BLaER1 treated with 17β-estradiol and CSF1 and Interleukin-3, amounts not matched to agents 10 nM and 100 nM (cell line): ENCODE measurements around the gene PIP5K1B.

Experiments used
- H3K27ac ChIP-seq, 11 experiments: shearing (Covaris generic); formaldehyde crosslinking; 2 replicates each; pipeline ENCODE4 v1.8.1; 2022
- H3K27me3 ChIP-seq, 11 experiments: shearing (Covaris generic); formaldehyde crosslinking; 2 replicates each; pipeline ENCODE4 v1.8.1; 2022
- H3K36me3 ChIP-seq, 11 experiments: shearing (Covaris generic); formaldehyde crosslinking; 2 replicates each; pipeline ENCODE4 v1.8.1; 2022
- H3K4me1 ChIP-seq, 10 experiments: shearing (Covaris generic); formaldehyde crosslinking; 2 replicates each; pipeline ENCODE4 v1.8.1; 2022
- H3K4me2 ChIP-seq, 11 experiments: shearing (Covaris generic); formaldehyde crosslinking; 2 replicates each; pipeline ENCODE4 v1.8.1; 2022
- H3K4me3 ChIP-seq, 10 experiments: shearing (Covaris generic); formaldehyde crosslinking; 2 replicates each; pipeline ENCODE4 v1.8.1; 2022
- H3K9ac ChIP-seq, 11 experiments: shearing (Covaris generic); formaldehyde crosslinking; 2 replicates each; pipeline ENCODE4 v1.8.1; 2022
- H3K9me3 ChIP-seq, 11 experiments: shearing (Covaris generic); formaldehyde crosslinking; replicated peaks in 1 of 11; 2 replicates each; pipeline ENCODE4 v1.8.1; 2022
- H4K20me1 ChIP-seq, 11 experiments: shearing (Covaris generic); formaldehyde crosslinking; 2 replicates each; pipeline ENCODE4 v1.8.1; 2022
- Cebpa-rat ChIP-seq, 11 experiments: shearing (Covaris generic); IDR thresholded peaks; 2 replicates each; pipeline ENCODE4 v1.8.1; 2022

Gene PIP5K1B

DNA sequence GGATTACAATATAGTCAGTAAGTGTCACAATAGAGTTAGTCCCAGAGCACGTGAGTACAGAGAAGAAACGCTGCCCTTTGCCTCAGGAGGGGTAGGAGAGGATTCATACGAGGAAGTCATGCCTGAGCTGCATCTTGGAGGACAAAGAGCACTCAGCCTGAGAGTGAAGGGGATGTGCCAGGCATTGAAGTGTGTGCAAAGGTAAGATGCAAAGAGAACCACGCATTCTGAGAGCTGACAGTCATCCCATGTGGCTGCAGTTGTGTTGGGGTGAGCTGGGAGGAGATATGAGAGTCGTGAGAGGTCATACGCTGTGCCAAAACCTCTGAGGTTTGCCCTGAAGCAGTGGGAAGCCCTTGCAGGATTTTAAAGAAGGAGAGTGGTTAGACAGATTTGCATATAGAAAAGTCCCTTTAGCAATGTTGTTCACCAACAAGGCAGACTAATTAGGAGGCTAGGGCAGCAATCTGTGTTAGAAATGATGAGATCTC is 97.5 kb downstream of the PIP5K1B start:
- Histone ChIP-seq H3K27ac (no peak overlapping the region), H3K36me3 (no peaks in the 10 kb centered on the region), H3K9ac (no peak overlapping the region), H3K4me2 (peak overlapping the region in 2 of 11 experiments; percentile 13; a peak in 3 of 22 replicates), H3K27me3 (no peaks in the 10 kb centered on the region), H3K4me3 (no peak overlapping the region), H3K4me1 (peaks cover 8 to 28% (median 21%) of the 10 kb centered on the region in 10 experiments; a peak in 19 of 20 replicates), H3K9me3 (no peaks in the 10 kb centered on the region), H4K20me1 (no peaks in the 10 kb centered on the region)
- no peak for TF ChIP-seq Cebpa-rat (IDR thresholded peaks at IDR 0.05)

DNA sequence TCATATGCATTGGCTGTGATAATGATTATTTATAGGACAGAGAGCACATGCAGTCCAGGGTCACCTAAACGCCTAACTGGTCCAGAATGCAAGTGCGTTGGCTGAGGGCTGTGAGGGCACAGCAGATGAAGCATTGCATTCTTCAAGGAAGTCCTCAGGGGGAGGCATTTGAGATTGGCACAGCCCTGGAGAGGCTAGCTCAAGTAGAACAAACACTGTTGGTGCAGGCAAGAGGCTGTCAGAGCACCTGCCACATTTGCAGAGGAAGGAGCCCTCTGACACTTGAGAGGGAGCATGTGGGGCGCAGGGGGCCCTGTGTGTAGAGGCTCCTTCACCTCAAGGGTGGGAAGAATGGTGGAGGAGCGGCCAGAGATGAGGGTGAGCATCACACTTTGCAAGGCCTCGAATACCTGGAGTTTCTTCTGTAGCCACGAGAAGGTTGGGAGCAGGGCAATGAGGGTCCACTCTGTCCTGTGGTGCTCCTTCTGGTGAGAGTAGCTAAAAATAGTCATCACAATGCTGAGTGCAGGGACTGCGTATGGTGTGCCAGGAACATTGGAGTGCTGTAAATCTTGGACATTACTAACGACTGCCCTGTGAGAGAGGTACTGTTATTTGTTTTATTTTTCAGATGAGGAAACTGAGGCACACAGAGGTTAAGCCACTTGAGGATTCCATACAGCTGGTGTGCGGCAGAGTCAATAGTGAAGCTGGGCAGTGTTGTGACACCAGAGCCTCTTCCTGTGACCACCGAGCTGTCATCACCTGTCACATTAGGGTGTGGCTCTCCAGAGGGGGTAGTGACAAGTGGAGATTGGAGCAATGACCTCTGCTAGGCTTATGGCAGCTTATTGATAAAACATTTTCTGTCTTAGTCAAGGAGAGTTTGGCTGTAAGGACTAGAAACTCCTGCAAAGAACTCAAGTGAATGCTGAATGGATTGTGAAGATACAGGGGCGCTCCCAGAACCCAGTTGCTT is 100.2 kb downstream of the PIP5K1B start:
- no peaks in the 10 kb centered on the region for H3K27me3 ChIP-seq
- no peak overlapping the region for H3K9ac ChIP-seq
- no peaks in the 10 kb centered on the region for H4K20me1 ChIP-seq
- H3K27ac ChIP-seq, result no peak overlapping the region
- no peak overlapping the region for H3K4me3 ChIP-seq
- H3K9me3 ChIP-seq, result no peaks in the 10 kb centered on the region
- H3K4me2 ChIP-seq, result peak overlapping the region in 9 of 11 experiments; percentile 10 to 56 (median 37); a peak in 10 of 22 replicates
- no peaks in the 10 kb centered on the region for H3K36me3 ChIP-seq
- TF ChIP-seq Cebpa-rat (IDR thresholded peaks at IDR 0.05), result no peak
- peaks cover 8 to 28% (median 21%) of the 10 kb centered on the region in 10 experiments; a peak in 19 of 20 replicates for H3K4me1 ChIP-seq

DNA sequence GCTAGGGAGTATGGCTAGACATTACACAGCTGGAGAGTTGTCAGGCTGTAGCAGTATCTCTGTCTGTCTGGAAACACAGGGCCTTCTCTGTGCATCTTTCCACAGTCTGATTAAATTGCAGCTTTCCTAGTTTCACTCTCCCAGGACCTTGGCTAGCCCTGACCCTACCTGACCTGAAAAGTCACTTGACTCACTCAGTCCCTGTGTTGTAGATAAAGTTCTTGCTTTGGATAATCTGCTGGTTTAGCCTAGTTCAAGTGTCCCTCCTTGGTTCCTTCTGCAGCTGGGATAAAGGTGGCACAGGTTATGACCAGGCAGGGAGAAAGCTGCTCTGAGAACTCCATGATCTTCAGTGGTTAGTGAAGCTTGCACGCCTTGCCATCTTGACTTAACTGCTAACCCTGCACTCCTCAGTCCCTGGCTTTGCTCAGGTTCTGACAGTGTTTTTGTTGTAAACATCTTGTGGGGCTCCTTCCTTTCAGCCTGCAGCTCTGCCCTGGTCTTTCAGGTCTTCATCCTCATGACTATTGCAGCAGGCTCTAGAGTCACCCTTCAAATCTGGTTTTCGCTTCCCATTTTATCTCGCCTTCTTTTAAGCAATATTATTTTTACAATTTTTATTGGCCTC is 101.0 kb downstream of the PIP5K1B start:
- Histone ChIP-seq H3K4me3 (no peak overlapping the region), H3K4me2 (peak overlapping the region in 10 of 11 experiments; percentile 10 to 56 (median 36); a peak in 17 of 22 replicates), H3K9me3 (no peaks in the 10 kb centered on the region), H3K9ac (no peak overlapping the region), H3K36me3 (no peaks in the 10 kb centered on the region), H3K27me3 (no peaks in the 10 kb centered on the region), H3K27ac (no peak overlapping the region), H3K4me1 (peaks cover 8 to 28% (median 21%) of the 10 kb centered on the region in 10 experiments; a peak in 19 of 20 replicates), H4K20me1 (no peaks in the 10 kb centered on the region)
- no peak for TF ChIP-seq Cebpa-rat (IDR thresholded peaks at IDR 0.05)

DNA sequence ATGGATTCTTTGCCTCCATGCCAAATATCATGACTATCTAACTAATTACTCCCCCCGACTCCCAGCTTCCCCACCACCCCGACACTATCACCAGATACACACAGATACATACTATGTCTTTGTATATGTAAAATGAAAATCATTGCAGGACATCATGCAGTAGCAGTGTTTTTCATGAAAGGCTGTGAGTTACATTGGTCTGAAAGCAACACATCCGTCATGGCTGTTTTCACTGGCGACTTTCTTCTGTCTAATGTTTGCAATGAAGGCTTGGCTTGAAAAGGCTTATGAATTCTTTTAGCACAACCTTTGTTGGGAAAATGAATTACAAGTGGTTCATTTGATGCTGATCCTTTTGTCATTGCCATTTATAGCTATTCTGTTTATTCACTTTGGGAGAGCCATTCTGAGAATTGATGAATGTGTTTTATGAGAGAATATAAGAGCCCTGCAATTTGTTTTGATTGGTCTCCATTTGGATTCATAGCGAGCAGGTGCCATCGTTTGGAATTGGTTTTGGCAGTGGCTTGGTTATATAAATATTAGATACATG is 103.4 kb downstream of the PIP5K1B start:
- H4K20me1 ChIP-seq, result no peaks in the 10 kb centered on the region
- H3K9ac ChIP-seq, result no peak overlapping the region
- H3K4me1 ChIP-seq, result peaks cover 8 to 26% (median 21%) of the 10 kb centered on the region in 10 experiments; a peak in 19 of 20 replicates
- H3K4me3 ChIP-seq, result no peak overlapping the region
- no peak overlapping the region for H3K4me2 ChIP-seq
- H3K36me3 ChIP-seq, result no peaks in the 10 kb centered on the region
- H3K27ac ChIP-seq, result no peak overlapping the region
- no peaks in the 10 kb centered on the region for H3K9me3 ChIP-seq
- TF ChIP-seq Cebpa-rat (IDR thresholded peaks at IDR 0.05), result no peak
- no peaks in the 10 kb centered on the region for H3K27me3 ChIP-seq

DNA sequence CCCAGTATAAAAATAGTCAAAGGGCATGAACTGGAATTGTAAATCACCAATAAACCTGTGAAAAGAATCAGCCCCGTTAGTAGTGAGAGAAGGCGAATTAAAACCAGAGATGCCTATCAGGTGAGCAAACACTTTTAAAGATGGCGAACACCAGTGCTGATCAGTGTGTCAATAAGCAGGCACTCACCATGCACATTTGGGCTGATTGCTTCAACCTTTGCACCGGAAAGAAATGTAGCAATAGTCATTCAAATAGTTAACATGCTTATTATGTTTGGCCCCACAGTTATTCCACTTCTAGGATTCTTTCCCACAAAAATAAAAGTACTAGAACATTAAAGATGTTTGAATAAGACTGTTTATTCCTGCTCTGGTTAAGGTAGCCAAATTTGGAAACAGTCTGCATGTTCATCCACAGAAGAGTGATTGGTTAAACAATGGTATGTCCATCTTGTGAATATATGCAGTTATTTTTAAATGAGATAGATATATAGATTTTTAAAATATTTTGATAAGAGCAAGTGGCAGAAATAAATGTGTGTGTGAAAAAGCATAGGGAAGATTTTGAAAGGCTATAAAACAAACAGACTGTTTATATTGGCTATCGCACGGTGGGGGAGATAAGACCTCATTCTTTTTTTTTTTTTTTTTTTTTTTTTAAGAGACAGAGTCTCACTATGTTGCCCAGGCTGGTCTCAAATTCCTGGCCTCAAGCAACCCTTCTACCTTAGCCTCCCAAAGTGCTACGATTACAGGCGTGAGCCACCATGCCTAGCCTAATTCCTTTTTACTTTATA is 112.2 kb downstream of the PIP5K1B start:
- Histone ChIP-seq H3K36me3 (no peaks in the 10 kb centered on the region), H3K27me3 (no peaks in the 10 kb centered on the region), H4K20me1 (no peaks in the 10 kb centered on the region), H3K4me2 (no peak overlapping the region), H3K9ac (no peak overlapping the region), H3K4me3 (no peak overlapping the region), H3K4me1 (no peaks in the 10 kb centered on the region), H3K27ac (no peak overlapping the region), H3K9me3 (no peaks in the 10 kb centered on the region)
- TF ChIP-seq Cebpa-rat (IDR thresholded peaks at IDR 0.05), result no peak

DNA sequence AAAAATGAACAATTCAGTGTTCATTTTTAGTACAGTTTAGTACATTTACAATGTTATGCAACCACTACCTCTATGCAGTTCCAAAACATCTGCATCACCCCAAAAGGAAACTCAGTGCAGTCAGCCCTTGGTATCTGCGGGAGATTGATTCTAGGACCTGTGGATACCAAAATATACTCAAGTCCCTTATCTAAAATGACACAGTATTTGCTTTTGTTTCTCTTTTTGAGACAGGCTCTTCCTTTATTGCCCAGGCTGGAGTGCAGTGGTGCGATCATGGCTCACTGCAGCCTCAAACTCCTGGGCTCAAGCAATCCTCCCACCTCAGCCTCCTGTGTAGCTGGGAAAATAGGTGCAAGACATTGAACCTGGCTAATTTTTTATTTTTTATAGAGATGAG is 114.0 kb downstream of the PIP5K1B start:
- Histone ChIP-seq H3K27me3 (no peaks in the 10 kb centered on the region), H3K27ac (no peak overlapping the region), H3K9me3 (no peaks in the 10 kb centered on the region), H3K36me3 (no peaks in the 10 kb centered on the region), H3K4me1 (peaks cover 0 to 5% (median 0%) of the 10 kb centered on the region in 10 experiments; a peak in 2 of 20 replicates), H4K20me1 (no peaks in the 10 kb centered on the region), H3K4me3 (no peak overlapping the region), H3K4me2 (no peak overlapping the region), H3K9ac (no peak overlapping the region)
- TF ChIP-seq Cebpa-rat (IDR thresholded peaks at IDR 0.05), result no peak

DNA sequence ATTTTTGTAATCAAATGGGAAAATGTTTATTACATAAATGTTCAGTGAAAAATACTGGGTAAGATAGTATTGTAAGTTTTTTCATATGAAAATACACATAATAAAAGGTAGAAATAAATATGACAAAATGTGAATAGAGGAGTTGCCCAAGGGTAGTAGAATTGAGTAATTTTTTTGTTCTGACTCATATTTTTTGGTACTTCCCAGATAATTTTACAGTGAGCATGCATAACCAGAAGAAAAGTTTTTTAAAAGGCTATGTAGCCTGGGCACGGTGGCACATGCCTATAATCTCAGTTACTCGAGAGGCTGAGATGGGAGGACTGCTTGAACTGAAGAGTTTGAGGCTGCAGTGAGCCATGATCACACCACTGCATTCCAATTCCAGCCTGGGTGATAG is 116.9 kb downstream of the PIP5K1B start:
- Histone ChIP-seq H3K4me2 (no peak overlapping the region), H3K27me3 (no peaks in the 10 kb centered on the region), H3K27ac (no peak overlapping the region), H3K9ac (no peak overlapping the region), H3K9me3 (no peaks in the 10 kb centered on the region), H4K20me1 (no peaks in the 10 kb centered on the region), H3K36me3 (no peaks in the 10 kb centered on the region), H3K4me3 (no peak overlapping the region), H3K4me1 (peaks cover 0 to 5% (median 0%) of the 10 kb centered on the region in 10 experiments; a peak in 2 of 20 replicates)
- no peak for TF ChIP-seq Cebpa-rat (IDR thresholded peaks at IDR 0.05)

DNA sequence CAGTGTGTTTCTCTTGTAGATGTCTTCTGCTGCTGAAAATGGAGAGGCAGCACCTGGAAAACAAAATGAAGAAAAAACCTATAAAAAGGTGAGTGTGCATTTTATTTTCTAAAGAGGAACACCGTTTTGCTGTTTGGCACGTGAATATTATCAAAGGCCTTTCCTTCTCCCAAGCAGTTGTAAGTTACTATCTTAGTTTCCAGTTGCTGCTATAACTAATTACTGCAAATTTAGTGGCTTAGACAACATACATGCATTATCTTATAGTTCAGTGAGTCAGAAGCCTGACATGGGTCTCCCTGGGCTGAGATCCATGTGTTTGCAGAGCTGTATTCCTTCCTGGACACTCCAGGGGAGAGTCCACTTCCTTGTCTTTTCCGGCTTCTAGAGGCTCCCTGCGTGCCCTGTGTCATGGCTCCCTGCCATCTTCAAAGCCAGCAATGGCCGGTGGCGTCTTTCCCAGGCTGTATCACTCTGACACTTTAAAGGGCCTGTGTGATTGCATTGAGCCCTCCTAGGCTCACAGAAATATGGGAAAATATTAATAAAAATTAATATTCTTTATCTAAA is 117.6 kb downstream of the PIP5K1B start:
- H4K20me1 ChIP-seq, result no peaks in the 10 kb centered on the region
- H3K27me3 ChIP-seq, result no peaks in the 10 kb centered on the region
- peaks cover 0 to 5% (median 0%) of the 10 kb centered on the region in 10 experiments; a peak in 2 of 20 replicates for H3K4me1 ChIP-seq
- no peaks in the 10 kb centered on the region for H3K9me3 ChIP-seq
- no peak overlapping the region for H3K4me2 ChIP-seq
- H3K27ac ChIP-seq, result no peak overlapping the region
- TF ChIP-seq Cebpa-rat (IDR thresholded peaks at IDR 0.05), result no peak
- no peak overlapping the region for H3K9ac ChIP-seq
- H3K4me3 ChIP-seq, result no peak overlapping the region
- no peaks in the 10 kb centered on the region for H3K36me3 ChIP-seq
